ENCODE data around the gene TRAK1. TPM values are rescaled to one million over a fixed set of nuclear protein-coding genes. Genes with fewer than 3 reads are reported as not detected.
A peak's percentile ranks its signal among the peaks of the same experiment; 100 is the strongest.

TRAK1 gene
- total RNA-seq, 4 donors from 2014 or later = 14.3 to 37.5 (median 21.4) TPM

DNA sequence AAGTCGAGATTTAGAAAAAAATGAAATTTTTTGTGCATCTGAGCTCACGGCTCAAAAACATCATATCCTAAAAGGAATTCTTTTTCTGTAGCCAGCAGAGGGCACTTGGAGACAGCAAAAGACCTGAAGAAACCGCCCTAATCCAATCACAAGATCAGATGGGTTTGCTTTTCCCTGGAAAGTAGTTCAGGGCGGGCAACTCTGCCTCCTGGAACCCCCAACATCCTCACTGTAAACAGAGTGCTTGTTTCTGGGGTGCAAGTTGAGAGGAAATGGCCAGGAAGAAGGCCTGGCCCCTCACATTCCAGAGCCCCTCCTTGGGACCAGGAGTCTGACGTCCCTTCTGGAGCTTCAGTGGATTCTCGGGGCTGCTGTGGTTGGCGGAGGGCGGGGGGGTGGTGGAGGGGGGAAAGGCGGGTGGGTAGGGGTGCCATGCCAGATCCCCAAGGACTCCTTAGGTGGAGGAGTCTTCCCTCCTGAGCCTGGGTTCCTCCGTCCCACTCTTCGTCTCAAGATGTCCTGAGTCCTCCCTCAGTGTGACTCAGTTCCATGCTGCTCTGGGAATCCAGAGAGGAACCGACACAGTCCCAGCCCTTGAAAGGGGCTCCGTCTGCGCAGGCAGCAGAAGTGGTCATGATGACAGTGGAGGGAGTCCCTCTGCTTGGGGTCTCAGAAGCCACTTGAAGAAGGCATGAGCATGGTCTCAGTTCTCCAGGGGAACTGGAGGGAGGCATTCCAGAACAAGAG is 139.0 kb downstream of the TRAK1 start:
- no peaks in the 10 kb centered on the region for H3K27me3 ChIP-seq
- H3K36me3 ChIP-seq = no peaks in the 10 kb centered on the region
- DNase-seq = no peak
- intact Hi-C loops (cut with DNase I; ENCODE audit: low total_unique reads) = no loop called here
- TF ChIP-seq POLR2A (IDR thresholded peaks at IDR 0.05) = no peak
- TF ChIP-seq, protein P1, sequence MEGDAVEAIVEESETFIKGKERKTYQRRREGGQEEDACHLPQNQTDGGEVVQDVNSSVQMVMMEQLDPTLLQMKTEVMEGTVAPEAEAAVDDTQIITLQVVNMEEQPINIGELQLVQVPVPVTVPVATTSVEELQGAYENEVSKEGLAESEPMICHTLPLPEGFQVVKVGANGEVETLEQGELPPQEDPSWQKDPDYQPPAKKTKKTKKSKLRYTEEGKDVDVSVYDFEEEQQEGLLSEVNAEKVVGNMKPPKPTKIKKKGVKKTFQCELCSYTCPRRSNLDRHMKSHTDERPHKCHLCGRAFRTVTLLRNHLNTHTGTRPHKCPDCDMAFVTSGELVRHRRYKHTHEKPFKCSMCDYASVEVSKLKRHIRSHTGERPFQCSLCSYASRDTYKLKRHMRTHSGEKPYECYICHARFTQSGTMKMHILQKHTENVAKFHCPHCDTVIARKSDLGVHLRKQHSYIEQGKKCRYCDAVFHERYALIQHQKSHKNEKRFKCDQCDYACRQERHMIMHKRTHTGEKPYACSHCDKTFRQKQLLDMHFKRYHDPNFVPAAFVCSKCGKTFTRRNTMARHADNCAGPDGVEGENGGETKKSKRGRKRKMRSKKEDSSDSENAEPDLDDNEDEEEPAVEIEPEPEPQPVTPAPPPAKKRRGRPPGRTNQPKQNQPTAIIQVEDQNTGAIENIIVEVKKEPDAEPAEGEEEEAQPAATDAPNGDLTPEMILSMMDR (IDR thresholded peaks at IDR 0.05) = peak; percentile 42 to 53 (median 47)
- H3K27ac ChIP-seq = no peak overlapping the region
- no peak overlapping the region for H3K4me3 ChIP-seq
- no peaks in the 10 kb centered on the region for H3K9me3 ChIP-seq
- no peaks in the 10 kb centered on the region for H3K4me1 ChIP-seq

DNA sequence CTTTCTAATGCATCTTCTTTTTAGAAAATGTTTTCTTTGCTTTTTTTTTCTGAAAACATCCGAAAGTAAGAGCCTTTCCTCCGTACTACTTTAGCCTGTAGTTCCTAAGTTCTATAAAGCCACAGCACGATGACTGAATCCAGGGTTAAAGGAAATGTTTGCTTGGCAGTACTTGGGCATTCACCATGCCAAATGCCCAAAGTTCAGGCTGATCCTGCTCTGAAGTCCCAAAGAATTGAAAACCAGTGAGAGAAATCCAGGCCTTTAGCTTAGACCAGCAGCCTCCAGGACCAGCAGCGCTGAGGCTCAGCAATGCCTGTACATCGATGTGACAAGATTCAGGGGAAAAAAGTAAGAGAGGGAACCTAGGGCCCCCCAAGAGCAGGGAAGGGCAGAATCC is 139.7 kb downstream of the TRAK1 start:
- Histone ChIP-seq H3K36me3 (no peaks in the 10 kb centered on the region), H3K27ac (no peak overlapping the region), H3K9me3 (no peaks in the 10 kb centered on the region), H3K4me1 (no peaks in the 10 kb centered on the region), H3K27me3 (no peaks in the 10 kb centered on the region), H3K4me3 (no peak overlapping the region)
- DNase-seq = no peak
- TF ChIP-seq, protein P1 (IDR thresholded peaks at IDR 0.05) = no peak
- TF ChIP-seq POLR2A (IDR thresholded peaks at IDR 0.05) = no peak
- intact Hi-C loops (cut with DNase I; ENCODE audit: low total_unique reads) = no loop called here

DNA sequence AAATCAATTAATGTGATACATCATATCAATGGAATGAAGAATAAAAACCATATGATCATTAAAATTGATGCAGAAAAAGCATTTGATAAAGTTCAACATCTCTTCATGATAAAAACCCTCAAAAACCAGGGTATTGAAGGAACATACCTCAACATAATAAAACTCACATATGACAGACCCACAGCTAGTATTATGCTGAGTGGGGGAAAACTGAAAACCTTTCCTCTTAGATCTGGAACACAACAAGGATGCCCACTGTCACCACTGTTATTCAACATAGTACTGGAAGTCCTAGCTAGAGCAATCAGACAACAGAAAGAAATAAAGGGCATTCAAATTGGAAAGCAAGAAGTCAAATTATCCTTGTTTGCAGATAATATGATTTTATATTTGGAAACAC is 144.4 kb downstream of the TRAK1 start:
- DNase-seq = no peak
- Histone ChIP-seq H3K4me1 (no peaks in the 10 kb centered on the region), H3K4me3 (no peak overlapping the region), H3K36me3 (no peaks in the 10 kb centered on the region), H3K27me3 (no peaks in the 10 kb centered on the region), H3K27ac (no peak overlapping the region), H3K9me3 (peaks cover 0 to 3% of the 10 kb centered on the region in 2 donors)
- no peak for TF ChIP-seq POLR2A (IDR thresholded peaks at IDR 0.05)
- TF ChIP-seq, protein P1 (IDR thresholded peaks at IDR 0.05) = no peak
- intact Hi-C loops (cut with DNase I; ENCODE audit: low total_unique reads) = no loop called here

DNA sequence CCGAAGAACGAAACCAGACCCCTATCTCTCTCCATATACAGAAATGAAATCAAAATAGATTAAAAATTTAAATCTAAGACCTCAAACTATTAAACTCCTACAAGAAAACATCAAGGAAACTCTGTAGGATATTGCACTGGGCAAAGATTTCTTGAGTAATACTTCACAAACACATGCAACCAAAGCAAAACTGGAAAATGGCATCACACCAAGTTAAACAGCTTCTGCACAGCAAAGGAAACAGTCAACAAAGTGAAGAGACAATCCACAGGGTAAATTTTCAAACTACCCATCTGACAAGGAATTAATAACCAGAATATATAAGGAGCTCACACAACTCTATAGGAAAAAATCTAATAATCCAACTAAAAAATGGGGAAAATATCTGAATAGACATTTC is 145.5 kb downstream of the TRAK1 start:
- H3K27me3 ChIP-seq = no peaks in the 10 kb centered on the region
- no peak for TF ChIP-seq POLR2A (IDR thresholded peaks at IDR 0.05)
- TF ChIP-seq, protein P1 (IDR thresholded peaks at IDR 0.05) = no peak
- no peak overlapping the region for H3K27ac ChIP-seq
- H3K4me1 ChIP-seq = no peaks in the 10 kb centered on the region
- intact Hi-C loops (cut with DNase I; ENCODE audit: low total_unique reads) = no loop called here
- no peak overlapping the region for H3K4me3 ChIP-seq
- no peaks in the 10 kb centered on the region for H3K36me3 ChIP-seq
- H3K9me3 ChIP-seq = peaks cover 0 to 3% of the 10 kb centered on the region in 2 donors
- DNase-seq = no peak

DNA sequence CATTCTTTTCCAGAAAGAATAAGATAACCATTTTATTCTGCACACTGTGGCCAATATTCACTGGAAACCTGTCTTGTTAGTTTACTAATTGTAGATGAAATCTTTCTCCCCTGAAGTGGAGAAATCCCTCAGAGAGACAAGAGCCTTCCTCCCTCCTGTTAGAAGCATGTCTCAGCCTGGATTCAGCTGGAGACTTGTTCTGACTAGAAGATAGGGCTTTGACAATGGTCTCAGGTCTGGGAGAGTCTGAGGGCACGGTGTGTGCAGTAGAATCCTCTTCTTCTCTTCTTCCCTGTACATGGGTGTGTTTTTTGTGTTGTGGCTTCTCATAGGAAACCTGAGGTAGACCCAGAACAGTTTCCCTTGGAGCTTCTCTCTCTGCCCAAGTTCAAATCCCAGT is 154.9 kb downstream of the TRAK1 start:
- H3K27ac ChIP-seq = no peak overlapping the region
- H3K4me1 ChIP-seq = no peaks in the 10 kb centered on the region
- intact Hi-C loops (cut with DNase I; ENCODE audit: low total_unique reads) = no loop called here
- no peak for TF ChIP-seq POLR2A (IDR thresholded peaks at IDR 0.05)
- TF ChIP-seq, protein P1 (IDR thresholded peaks at IDR 0.05) = no peak
- no peaks in the 10 kb centered on the region for H3K27me3 ChIP-seq
- H3K9me3 ChIP-seq = no peaks in the 10 kb centered on the region
- H3K36me3 ChIP-seq = no peaks in the 10 kb centered on the region
- H3K4me3 ChIP-seq = no peak overlapping the region
- no peak for DNase-seq
